ENCODE measurements around the gene ARHGAP15.

ARHGAP15 gene

DNA sequence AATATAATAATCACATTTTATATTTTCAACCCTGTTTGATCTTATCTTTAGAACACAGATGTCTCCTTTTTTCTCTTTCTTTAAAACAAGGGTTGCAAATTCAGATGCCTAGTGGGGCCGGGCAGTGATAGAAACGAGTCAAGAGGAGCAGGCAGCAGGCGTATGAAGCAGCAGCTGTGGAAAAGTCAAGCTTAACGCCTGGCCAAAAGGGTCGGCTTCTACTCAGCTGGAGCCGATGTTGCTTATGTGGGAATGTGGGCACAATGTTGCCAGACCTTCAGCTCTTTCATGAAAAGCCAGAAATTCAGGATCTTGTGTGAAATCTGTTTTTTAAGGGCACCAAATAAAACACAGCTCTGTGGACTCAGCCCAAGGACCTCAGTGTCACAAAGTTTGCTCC is 642.7 kb downstream of the ARHGAP15 start:
- H3K4me3 ChIP-seq (ENCODE audit: control insufficient read depth, low read depth, low read length), result no peak overlapping the region
- TF ChIP-seq, protein P1, sequence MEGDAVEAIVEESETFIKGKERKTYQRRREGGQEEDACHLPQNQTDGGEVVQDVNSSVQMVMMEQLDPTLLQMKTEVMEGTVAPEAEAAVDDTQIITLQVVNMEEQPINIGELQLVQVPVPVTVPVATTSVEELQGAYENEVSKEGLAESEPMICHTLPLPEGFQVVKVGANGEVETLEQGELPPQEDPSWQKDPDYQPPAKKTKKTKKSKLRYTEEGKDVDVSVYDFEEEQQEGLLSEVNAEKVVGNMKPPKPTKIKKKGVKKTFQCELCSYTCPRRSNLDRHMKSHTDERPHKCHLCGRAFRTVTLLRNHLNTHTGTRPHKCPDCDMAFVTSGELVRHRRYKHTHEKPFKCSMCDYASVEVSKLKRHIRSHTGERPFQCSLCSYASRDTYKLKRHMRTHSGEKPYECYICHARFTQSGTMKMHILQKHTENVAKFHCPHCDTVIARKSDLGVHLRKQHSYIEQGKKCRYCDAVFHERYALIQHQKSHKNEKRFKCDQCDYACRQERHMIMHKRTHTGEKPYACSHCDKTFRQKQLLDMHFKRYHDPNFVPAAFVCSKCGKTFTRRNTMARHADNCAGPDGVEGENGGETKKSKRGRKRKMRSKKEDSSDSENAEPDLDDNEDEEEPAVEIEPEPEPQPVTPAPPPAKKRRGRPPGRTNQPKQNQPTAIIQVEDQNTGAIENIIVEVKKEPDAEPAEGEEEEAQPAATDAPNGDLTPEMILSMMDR (IDR thresholded peaks at IDR 0.05; ENCODE audit: control insufficient read depth, insufficient read depth, low read depth, low read length, missing control alignments), result no peak

DNA sequence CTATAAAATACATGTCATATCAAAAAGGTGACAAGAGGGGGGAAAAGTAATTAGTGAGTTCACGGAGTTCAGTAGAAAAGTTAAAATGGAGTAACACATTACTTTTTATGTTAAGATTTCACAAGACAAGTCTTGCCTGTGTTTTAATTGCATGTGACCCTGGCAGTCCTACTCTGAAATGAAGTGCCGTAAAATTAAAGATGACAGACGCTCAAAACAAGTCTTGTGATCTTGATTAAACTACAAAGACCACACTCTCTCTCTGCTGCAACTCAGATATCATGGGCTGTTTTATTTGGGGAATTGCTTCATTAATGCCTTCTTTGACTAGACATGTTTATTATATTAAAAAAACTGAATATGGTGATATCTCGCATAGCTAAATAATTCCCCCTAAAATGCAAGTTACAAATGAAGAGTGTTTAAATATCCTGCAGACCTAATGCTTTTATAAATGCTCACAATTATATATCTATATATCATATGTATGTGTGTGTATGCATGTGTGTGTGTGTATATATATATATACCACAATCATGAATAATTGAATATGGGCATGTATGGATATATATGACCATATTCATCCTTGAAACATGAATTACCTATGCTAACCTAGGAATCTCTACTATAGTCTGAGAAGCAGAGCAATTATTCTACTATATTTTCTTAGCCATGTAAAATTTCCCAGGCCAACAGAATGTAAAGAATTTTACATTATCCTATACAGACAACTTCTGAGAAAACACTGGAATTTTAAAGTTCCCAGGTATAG is 647.5 kb downstream of the ARHGAP15 start:
- no peak for DNase-seq (ENCODE audit: low read depth)
- H3K4me3 ChIP-seq (ENCODE audit: control insufficient read depth, low read depth, low read length), result no peak overlapping the region
- TF ChIP-seq, protein P1 (IDR thresholded peaks at IDR 0.05; ENCODE audit: control insufficient read depth, insufficient read depth, low read depth, low read length, missing control alignments), result no peak

More for the DNA sequence above, 642.7 kb downstream of the ARHGAP15 start:
- no peak for DNase-seq (ENCODE audit: low read depth)

DNA sequence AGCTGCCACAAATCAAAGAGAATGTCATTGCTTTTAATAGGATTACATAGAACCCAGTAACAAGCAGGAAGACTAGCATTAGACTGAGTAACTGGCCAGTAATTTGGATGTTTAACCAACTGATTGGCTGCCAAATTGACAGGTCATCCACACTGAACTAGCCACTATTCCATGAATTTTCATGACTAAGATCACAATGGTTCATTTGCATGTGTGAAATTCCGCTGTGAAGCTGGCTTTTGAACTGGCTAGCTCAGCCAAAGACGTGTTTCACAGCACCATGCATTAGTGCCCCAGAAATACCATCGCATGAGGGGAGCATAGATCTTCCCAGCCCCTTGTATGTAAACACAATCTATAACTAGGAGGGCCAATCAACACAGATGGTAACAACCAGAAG is 649.8 kb downstream of the ARHGAP15 start:
- peak; percentile 10 for DNase-seq (ENCODE audit: low read depth)
- TF ChIP-seq, protein P1 (IDR thresholded peaks at IDR 0.05; ENCODE audit: control insufficient read depth, insufficient read depth, low read depth, low read length, missing control alignments), result no peak
- H3K4me3 ChIP-seq (ENCODE audit: control insufficient read depth, low read depth, low read length), result no peak overlapping the region

DNA sequence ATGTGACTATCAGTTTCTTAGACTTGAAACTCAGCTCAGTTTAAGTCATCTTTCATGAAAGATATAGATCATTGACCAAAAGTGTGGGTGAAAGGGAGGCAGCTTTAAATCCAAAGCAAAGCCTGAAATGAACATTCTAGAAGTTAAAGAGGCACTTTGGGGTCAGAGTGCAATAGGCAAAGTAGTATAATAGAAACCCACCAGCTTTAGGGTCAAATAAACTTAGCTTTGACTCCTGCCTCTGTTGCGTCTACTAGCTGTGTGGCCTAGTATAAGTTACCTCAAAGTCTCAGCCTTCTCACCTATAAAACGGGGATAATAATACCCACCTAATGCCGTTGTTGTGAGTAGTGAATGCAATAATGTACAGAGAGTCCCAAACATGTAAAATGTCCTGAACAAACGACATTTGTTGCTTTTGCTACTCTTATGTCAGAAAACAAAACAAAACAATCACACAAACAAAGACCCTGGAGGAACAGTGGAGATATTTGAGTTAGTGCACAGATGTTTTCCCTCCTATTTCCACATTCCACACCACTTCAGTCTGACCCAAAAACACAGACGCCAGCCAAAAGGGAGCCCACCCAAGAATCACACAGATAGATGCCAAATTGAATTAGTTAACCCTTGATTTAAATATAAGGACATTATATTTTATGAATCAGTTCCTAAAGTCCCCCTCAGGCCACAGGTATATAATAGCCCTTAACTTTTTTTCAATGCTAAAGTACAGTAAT is 657.0 kb downstream of the ARHGAP15 start:
- no peak for DNase-seq (ENCODE audit: low read depth)
- H3K4me3 ChIP-seq (ENCODE audit: control insufficient read depth, low read depth, low read length), result no peak overlapping the region
- TF ChIP-seq, protein P1 (IDR thresholded peaks at IDR 0.05; ENCODE audit: control insufficient read depth, insufficient read depth, low read depth, low read length, missing control alignments), result no peak

DNA sequence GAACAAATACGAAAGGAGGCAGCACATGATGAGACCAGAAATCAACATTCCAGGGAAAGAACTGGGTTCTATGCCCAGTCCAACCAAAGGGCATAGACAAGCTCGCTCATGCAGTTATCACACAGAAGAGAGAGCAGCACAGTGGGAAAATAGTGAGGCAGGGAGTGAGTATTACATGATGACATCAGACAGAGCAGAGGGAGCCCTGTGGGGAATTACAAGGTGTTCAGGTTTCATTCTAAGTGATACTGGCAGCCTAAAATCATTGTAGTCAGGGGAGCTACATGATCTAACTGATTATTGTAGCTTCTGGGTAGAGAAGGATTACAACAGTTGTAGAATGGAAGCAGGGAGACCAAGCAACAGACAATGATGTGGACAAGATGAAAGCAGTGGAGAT is 658.5 kb downstream of the ARHGAP15 start:
- TF ChIP-seq, protein P1 (IDR thresholded peaks at IDR 0.05; ENCODE audit: control insufficient read depth, insufficient read depth, low read depth, low read length, missing control alignments), result no peak
- no peak for DNase-seq (ENCODE audit: low read depth)
- H3K4me3 ChIP-seq (ENCODE audit: control insufficient read depth, low read depth, low read length), result no peak overlapping the region

DNA sequence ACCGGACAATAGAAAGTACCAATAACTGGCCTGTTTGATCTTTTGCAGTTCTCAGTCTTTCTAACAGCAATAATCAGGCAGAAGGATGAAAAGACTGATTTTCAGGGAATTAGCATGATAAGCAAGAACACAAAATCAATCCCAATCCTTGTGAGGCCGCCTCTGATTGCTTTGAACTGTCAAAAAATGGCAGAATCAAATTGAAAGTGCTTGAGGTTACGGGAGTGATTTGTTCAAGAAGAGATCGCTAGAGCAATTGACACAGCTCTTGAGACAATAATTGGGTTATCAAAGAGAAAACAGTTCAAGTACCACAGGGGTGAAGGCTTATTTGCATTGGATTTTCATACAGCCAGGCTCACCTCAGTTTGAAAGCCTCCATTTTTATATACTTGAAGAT is 663.4 kb downstream of the ARHGAP15 start:
- TF ChIP-seq, protein P1 (IDR thresholded peaks at IDR 0.05; ENCODE audit: control insufficient read depth, insufficient read depth, low read depth, low read length, missing control alignments), result no peak
- H3K4me3 ChIP-seq (ENCODE audit: control insufficient read depth, low read depth, low read length), result no peak overlapping the region
- DNase-seq (ENCODE audit: low read depth), result no peak

All from AG09309 (cell line).